CD4-positive, alpha-beta T cell treated with Interleukin-17A for 4 hours (primary cell): ENCODE results near the gene RTCB.

Source experiments
- DNase-seq: peaks from one replicate; pipeline ENCODE4 v3.0.0-alpha.2; 2020; ENCODE audit warnings: mixed read lengths

RTCB gene

GRCh38 chr22:32411829-32412592, at the start of gene RTCB:
Gene RTCB, minus strand, starts transcription at chr22:32412247. Its CDS starts 91 bp downstream, at chr22:32412156.
- peak; percentile 94 for DNase-seq

GRCh38 chr22:32457031-32457430, 45.0 kb upstream of the RTCB start:
- no peak for DNase-seq

- DNase-seq, result no peak
These were observed 36.9 kb upstream of the RTCB start for GRCh38 chr22:32448980-32449379.

GRCh38 chr22:32446321-32446720, 34.3 kb upstream of the RTCB start:
- DNase-seq, result no peak

GRCh38 chr22:32444068-32444467, 32.0 kb upstream of the RTCB start:
- peak; percentile 22 for DNase-seq

GRCh38 chr22:32430352-32430751, 18.3 kb upstream of the RTCB start:
- no peak for DNase-seq

GRCh38 chr22:32426881-32427280, 14.8 kb upstream of the RTCB start:
- DNase-seq, result no peak

- DNase-seq, result no peak
These were observed 11.6 kb upstream of the RTCB start for GRCh38 chr22:32423664-32424063.

- no peak for DNase-seq
These were observed 10.0 kb upstream of the RTCB start for GRCh38 chr22:32422062-32422461.

GRCh38 chr22:32421484-32421883, 9.4 kb upstream of the RTCB start:
- DNase-seq, result no peak

- DNase-seq, result no peak
These were observed 5.9 kb upstream of the RTCB start for GRCh38 chr22:32417906-32418305.

- no peak for DNase-seq
These were observed 4.6 kb upstream of the RTCB start for GRCh38 chr22:32416556-32417085.

GRCh38 chr22:32414191-32414590, 2.1 kb upstream of the RTCB start:
- no peak for DNase-seq

GRCh38 chr22:32413719-32414118, 1.7 kb upstream of the RTCB start:
- DNase-seq, result no peak

- peak; percentile 15 for DNase-seq
These were observed 645 bp downstream of the RTCB start for GRCh38 chr22:32411402-32411801.

- DNase-seq, result no peak
These were observed 1.6 kb downstream of the RTCB start for GRCh38 chr22:32410459-32410858.

- DNase-seq, result no peak
These were observed 2.1 kb downstream of the RTCB start for GRCh38 chr22:32409977-32410376.

- DNase-seq, result no peak
These were observed 4.1 kb downstream of the RTCB start for GRCh38 chr22:32407936-32408335.

- no peak for DNase-seq
These were observed 4.7 kb downstream of the RTCB start for GRCh38 chr22:32407312-32407711.

GRCh38 chr22:32404021-32404420, 8.0 kb downstream of the RTCB start:
- DNase-seq, result no peak

- DNase-seq, result no peak
These were observed 10.6 kb downstream of the RTCB start for GRCh38 chr22:32401486-32401885.

GRCh38 chr22:32396746-32397145, 15.3 kb downstream of the RTCB start:
- no peak for DNase-seq

- no peak for DNase-seq
These were observed 15.8 kb downstream of the RTCB start for GRCh38 chr22:32396255-32396654.

GRCh38 chr22:32395107-32395506, 16.9 kb downstream of the RTCB start:
- DNase-seq, result no peak

GRCh38 chr22:32389685-32390084, 22.4 kb downstream of the RTCB start:
- peak; percentile 24 for DNase-seq
